ENCODE measurements around the gene ZNF182. TPM values are rescaled to one million over a fixed set of nuclear protein-coding genes. Genes with fewer than 3 reads are reported as not detected.

Gene ZNF182
- polyA plus RNA-seq, 3 donors: 0.24 to 2.7 (median 0.99) TPM

GRCh38 chrX:47992669-47993068 lies 11.1 kb downstream of the ZNF182 start:
- H3K4me2 ChIP-seq (replicated peaks; ENCODE audit: extremely low read depth, low read length, poor library complexity, severe bottlenecking): no peak overlapping the region
- H2AFZ ChIP-seq (ENCODE audit: insufficient read depth, low read depth, low read length, poor library complexity, severe bottlenecking): no peak overlapping the region
- H3K4me1 ChIP-seq (ENCODE audit: control insufficient read depth in 1 of 2, insufficient read depth in 2 of 2, low read length in 2 of 2): peaks cover 0 to 9% of the 10 kb centered on the region in 2 donors
- H3K27me3 ChIP-seq (ENCODE audit: control insufficient read depth in 2 of 2, insufficient read depth in 2 of 2, low read length in 2 of 2): no peaks in the 10 kb centered on the region
- no peak overlapping the region for H3K27ac Mint-ChIP-seq
- peaks cover 16 to 54% of the 10 kb centered on the region in 2 donors for H3K9me3 ChIP-seq (replicated peaks in 1 of 2; ENCODE audit: control insufficient read depth in 1 of 2, insufficient read depth in 1 of 2, low read length in 2 of 2)
- H3K27me3 Mint-ChIP-seq (ENCODE audit: low read depth in 3 of 3): peaks cover 0 to 1% (median 0%) of the 10 kb centered on the region in 3 donors
- H4K20me1 ChIP-seq (ENCODE audit: insufficient read depth, low read length): no peaks in the 10 kb centered on the region
- H3K79me2 ChIP-seq (ENCODE audit: insufficient read depth, low read length): peaks cover 4% of the 10 kb centered on the region
- no CpG with 5 or more reads among the region's 2 CpGs for WGBS (ENCODE audit: insufficient coverage)
- no peak for TF ChIP-seq CTCF (IDR thresholded peaks at IDR 0.05)
- H3K4me3 ChIP-seq (replicated peaks in 1 of 3; ENCODE audit: low read depth in 2 of 3, low read length in 3 of 3): no peak overlapping the region
- peaks cover 70 to 85% of the 10 kb centered on the region in 2 donors for H3K36me3 Mint-ChIP-seq
- no peak overlapping the region for H3K4me3 Mint-ChIP-seq
- H3K9ac ChIP-seq (ENCODE audit: insufficient read depth, low read length, poor library complexity, severe bottlenecking): no peak overlapping the region
- DNase-seq: no peak
- H3K4me1 Mint-ChIP-seq: peaks cover 11% of the 10 kb centered on the region
- peaks cover 19 to 90% of the 10 kb centered on the region in 2 donors for H3K36me3 ChIP-seq (replicated peaks in 1 of 2; ENCODE audit: control insufficient read depth in 1 of 2, insufficient read depth in 2 of 2, low read length in 2 of 2)
- intact Hi-C loops (cut with micrococcal nuclease): no loop called here
- no peak overlapping the region for H3K27ac ChIP-seq (ENCODE audit: low read depth in 1 of 2, low read length in 2 of 2)
- H3K9me3 Mint-ChIP-seq: peaks cover 14 to 47% (median 33%) of the 10 kb centered on the region in 7 donors

- Histone ChIP-seq H3K4me3 (replicated peaks in 1 of 3; ENCODE audit: low read depth in 2 of 3, low read length in 3 of 3) (no peak overlapping the region), H3K27ac (ENCODE audit: low read depth in 1 of 2, low read length in 2 of 2) (peak overlapping the region in 1 of 2 donors; percentile 49), H3K27me3 (ENCODE audit: control insufficient read depth in 2 of 2, insufficient read depth in 2 of 2, low read length in 2 of 2) (no peaks in the 10 kb centered on the region), H2AFZ (ENCODE audit: insufficient read depth, low read depth, low read length, poor library complexity, severe bottlenecking) (no peak overlapping the region), H3K9ac (ENCODE audit: insufficient read depth, low read length, poor library complexity, severe bottlenecking) (no peak overlapping the region), H3K79me2 (ENCODE audit: insufficient read depth, low read length) (peaks cover 3% of the 10 kb centered on the region), H3K4me2 (replicated peaks; ENCODE audit: extremely low read depth, low read length, poor library complexity, severe bottlenecking) (no peak overlapping the region), H4K20me1 (ENCODE audit: insufficient read depth, low read length) (no peaks in the 10 kb centered on the region), H3K9me3 (replicated peaks in 1 of 2; ENCODE audit: control insufficient read depth in 1 of 2, insufficient read depth in 1 of 2, low read length in 2 of 2) (peaks cover 17 to 56% of the 10 kb centered on the region in 2 donors), H3K4me1 (ENCODE audit: control insufficient read depth in 1 of 2, insufficient read depth in 2 of 2, low read length in 2 of 2) (peaks cover 0 to 9% of the 10 kb centered on the region in 2 donors), H3K36me3 (replicated peaks in 1 of 2; ENCODE audit: control insufficient read depth in 1 of 2, insufficient read depth in 2 of 2, low read length in 2 of 2) (peaks cover 25 to 90% of the 10 kb centered on the region in 2 donors)
- Mint-ChIP-seq H3K27me3 (ENCODE audit: low read depth in 3 of 3) (peaks cover 0 to 1% (median 0%) of the 10 kb centered on the region in 3 donors), H3K4me3 (no peak overlapping the region), H3K4me1 (peaks cover 11% of the 10 kb centered on the region), H3K9me3 (peaks cover 14 to 47% (median 29%) of the 10 kb centered on the region in 7 donors), H3K36me3 (peaks cover 73 to 85% of the 10 kb centered on the region in 2 donors), H3K27ac (peak overlapping the region in 4 of 7 donors; percentile 48 to 75 (median 60))
- TF ChIP-seq CTCF (IDR thresholded peaks at IDR 0.05): no peak
- 100% methylated on average over 1 of the region's 1 CpG for WGBS (ENCODE audit: insufficient coverage)
- intact Hi-C loops (cut with micrococcal nuclease): no loop called here
- no peak for DNase-seq
Observed at GRCh38 chrX:47992095-47992380, 11.8 kb downstream of the ZNF182 start.

All from CD14-positive monocyte (primary cell).